ENCODE data around the gene MAP1B. TPM values are rescaled to one million over a fixed set of nuclear protein-coding genes. Genes with fewer than 3 reads are reported as not detected.

MAP1B gene
- total and polyA plus RNA-seq, 2 of the 4 experiments (the other 2 are of a cell fraction), result 41.1 to 183 TPM

GRCh38 chr5:72167804-72168203 is 60.5 kb downstream of the MAP1B start:
- H3K23ac ChIP-seq (ENCODE audit: low read depth, low read length), result peak overlapping the region; percentile 23; the same call in 1 of the 2 replicates
- H2AK5ac ChIP-seq (ENCODE audit: low read depth, low read length), result 0 out of 2 replicates have a peak overlapping the region, but pooled peaks have one; percentile 2
- H2BK15ac ChIP-seq (ENCODE audit: low read depth, low read length), result no peak overlapping the region
- peaks cover 18% of the 10 kb centered on the region for H3K4me1 ChIP-seq (ENCODE audit: control insufficient read depth, insufficient read depth, low read length)
- DNase-seq (no peak), ATAC-seq (ENCODE audit: low read depth) (no peak)
- H3K27me3 ChIP-seq (ENCODE audit: control insufficient read depth, insufficient read depth, low read length), result no peaks in the 10 kb centered on the region
- 0 out of 2 replicates have a peak, but pooled peaks cover 3% of the 10 kb centered on the region for H4K20me1 ChIP-seq (ENCODE audit: insufficient read depth, low read length)
- H2BK120ac ChIP-seq (ENCODE audit: low read depth, low read length), result no peak overlapping the region
- BruUV-seq (replicated peaks), result no TSS peak
- no peak overlapping the region for H2BK20ac ChIP-seq (ENCODE audit: low read depth, low read length)
- H3K14ac ChIP-seq (replicated peaks; ENCODE audit: low read depth, low read length), result no peak overlapping the region; the same call in 1 of the 2 replicates
- H4K8ac ChIP-seq (ENCODE audit: low read depth in 2 of 2, low read length in 2 of 2), result peak overlapping the region in 1 of 2 experiments; percentile 44; a peak in 2 of 4 replicates
- no peak overlapping the region for H3K4me3 ChIP-seq (ENCODE audit: insufficient read depth, low read depth, low read length)
- dilution Hi-C loops (cut with HindIII; ENCODE audit: low sequenced_read_pairs, unreplicated experiment), result no loop called here
- ChIA-PET CTCF (interaction anchor here (0.7 kb wide), 1 partner anchor 31 kb away, joined by 3 read pairs; no protein-coding TSS in a partner anchor), POLR2A (ENCODE audit: unreplicated experiment) (no interaction called here)
- no peak overlapping the region for H2AFZ ChIP-seq (replicated peaks; ENCODE audit: low read length, poor library complexity)
- H2BK5ac ChIP-seq (ENCODE audit: low read depth, low read length, poor library complexity, severe bottlenecking), result no peak overlapping the region
- no peak overlapping the region for H2AK9ac ChIP-seq (replicated peaks; ENCODE audit: low read depth, low read length, poor library complexity)
- H3K56ac ChIP-seq (ENCODE audit: extremely low read depth, insufficient read depth, low read length), result no peak overlapping the region
- intact Hi-C loops (cut with micrococcal nuclease), result no loop called here
- 100% methylated on average over 2 of the region's 8 CpGs; no CpG with 5 or more reads in 1 of the 2 experiments for WGBS, 2 experiments (ENCODE audit: extremely low coverage in 2 of 2, insufficient read length in 1 of 2)
- peaks cover 32% of the 10 kb centered on the region for H3K9me1 ChIP-seq (ENCODE audit: insufficient read depth, low read length)
- in situ Hi-C loops (cut with MboI; ENCODE audit: low sequenced_read_pairs), result no loop called here
- no peak overlapping the region for H3K9ac ChIP-seq (ENCODE audit: low read depth, low read length)
- H3K36me3 ChIP-seq (ENCODE audit: control insufficient read depth, insufficient read depth, low read length), result peaks cover 6% of the 10 kb centered on the region
- H3K4ac ChIP-seq (ENCODE audit: low read depth, low read length), result no peak overlapping the region; the same call in 1 of the 2 replicates
- H3K27ac ChIP-seq (ENCODE audit: insufficient read depth, low read length), result no peak overlapping the region
- no peak overlapping the region for H3K4me2 ChIP-seq (ENCODE audit: low read depth, low read length)
- TF ChIP-seq ELK1 (IDR thresholded peaks at IDR 0.05; ENCODE audit: borderline replicate concordance, low read depth, low read length) (no peak), CTCF (conservative IDR thresholded peaks at IDR 0.05; ENCODE audit: low read depth, low read length) (no peak), BHLHE40 (IDR thresholded peaks at IDR 0.05; ENCODE audit: low read depth, low read length) (no peak), RFX5 (IDR thresholded peaks at IDR 0.05; ENCODE audit: low read depth, low read length) (no peak), POLR2A (IDR thresholded peaks at IDR 0.05; ENCODE audit: low read depth, low read length) (no peak), SMC3 (IDR thresholded peaks at IDR 0.05; ENCODE audit: low read depth, low read length) (no peak), RCOR1 (IDR thresholded peaks at IDR 0.05; ENCODE audit: insufficient replicate concordance, low read length) (no peak), RAD21 (IDR thresholded peaks at IDR 0.05; ENCODE audit: low read length) (no peak)
- no peak overlapping the region for H4K91ac ChIP-seq (ENCODE audit: insufficient read depth, low read depth, low read length)
- no peak overlapping the region; the same call in 1 of the 2 replicates for H4K5ac ChIP-seq (ENCODE audit: low read depth, low read length)
- peaks cover 30 to 91% of the 10 kb centered on the region in 2 experiments for H3K79me1 ChIP-seq (ENCODE audit: low read depth in 1 of 2, low read length in 2 of 2)
- no peaks in the 10 kb centered on the region for H3K9me3 ChIP-seq (ENCODE audit: control insufficient read depth, insufficient read depth, low read length)
- no peak overlapping the region for H3K18ac ChIP-seq (ENCODE audit: low read depth, low read length)
